Kidney epithelial cell (primary cell): ENCODE results near the gene INHA. TPM values are rescaled to one million over a fixed set of nuclear protein-coding genes. Genes with fewer than 3 reads are reported as not detected.

Experiments used
- DNase-seq: peaks from one replicate; pipeline ENCODE4 v3.0.0-alpha.2; 2010; ENCODE audit warnings: low read depth
- H3K27me3 ChIP-seq: 2 replicates; pipeline ENCODE4 v1.6.0; 2011; ENCODE audit warnings: low read length; ENCODE audit not compliant: control insufficient read depth, insufficient read depth
- H3K36me3 ChIP-seq: 2 replicates; pipeline ENCODE4 v1.5.1; 2011; ENCODE audit warnings: low read length; ENCODE audit not compliant: control insufficient read depth, insufficient read depth
- H3K4me3 ChIP-seq: 2 replicates; pipeline ENCODE4 v1.5.1; 2011; ENCODE audit warnings: low read depth, mild to moderate bottlenecking, control low read depth, low read length
- CTCF ChIP-seq: IDR thresholded peaks from 2 replicates; pipeline ENCODE4 v1.5.1; 2011; ENCODE audit warnings: mild to moderate bottlenecking, moderate library complexity, low read length, control low read depth, inconsistent platforms; ENCODE audit not compliant: insufficient read depth, poor library complexity, severe bottlenecking
- total RNA-seq: library from RNA; depleted of rRNA; stranded (reverse); fragments of >200 nt; gene quantifications from 2 replicates; pipeline ENCODE4 v1.2.3, GENCODE V29; 2015

INHA gene
- total RNA-seq, 1 donor from 2014 or later = not detected

GRCh38 chr2:219624565-219624964 lies 52.5 kb downstream of the INHA start:
- H3K27me3 ChIP-seq = no peaks in the 10 kb centered on the region
- H3K36me3 ChIP-seq = no peaks in the 10 kb centered on the region
- DNase-seq = no peak
- H3K4me3 ChIP-seq = no peak overlapping the region
- no peak for TF ChIP-seq CTCF

- no peak for DNase-seq
- no peaks in the 10 kb centered on the region for H3K27me3 ChIP-seq
- TF ChIP-seq CTCF = no peak
- H3K36me3 ChIP-seq = no peaks in the 10 kb centered on the region
- H3K4me3 ChIP-seq = no peak overlapping the region
Observed at GRCh38 chr2:219625179-219625578, 53.1 kb downstream of the INHA start.

Other genes with a start within 250 kb of the INHA start
- gene RESP18, start 239.6 kb upstream of the INHA start, total RNA-seq = not detected in 2 replicates
- 50.2 and 62.7 TPM in 2 replicates for gene DNPEP, start 184.4 kb upstream of the INHA start, total RNA-seq
- 0.55 and 0.79 TPM in 2 replicates for gene DES, start 153.9 kb upstream of the INHA start, total RNA-seq
- 6.5 and 9.9 TPM in 2 replicates for gene SPEG, start 137.5 kb upstream of the INHA start, total RNA-seq
- 34.1 and 45.0 TPM in 2 replicates for gene GMPPA, start 73.4 kb upstream of the INHA start, total RNA-seq
- gene ASIC4, start 57.8 kb upstream of the INHA start, total RNA-seq = not detected in 2 replicates
- gene CHPF, start 28.5 kb upstream of the INHA start, total RNA-seq = 285 and 333 TPM in 2 replicates
- gene TMEM198, start 28.3 kb upstream of the INHA start, total RNA-seq = 7.1 and 7.6 TPM in 2 replicates
- gene OBSL1, start 771 bp upstream of the INHA start, total RNA-seq = 39.8 and 41.0 TPM in 2 replicates
- gene STK11IP, start 25.5 kb downstream of the INHA start, total RNA-seq = 22.2 and 33.8 TPM in 2 replicates
- 11.6 TPM in 2 replicates for gene SLC4A3, start 55.3 kb downstream of the INHA start, total RNA-seq